Glomerular visceral epithelial cell (primary cell): ENCODE measurements around the gene NUP214.
"Not testable (repeated sequence)": the region's sequence is repeated elsewhere in the genome, so short reads cannot be mapped to it uniquely, and the experiment has no call there.

Experiments used
- DNase-seq: peaks from one replicate; pipeline ENCODE4 v3.0.0-alpha.2; 2016; ENCODE audit errors: extremely low spot score

Gene NUP214

GRCh38 chr9:131160416-131161112 is 35.2 kb downstream of the NUP214 start:
- peak; percentile 6 for DNase-seq

GRCh38 chr9:131161585-131161984 is 36.2 kb downstream of the NUP214 start:
- DNase-seq, result no peak

- no peak for DNase-seq
These were observed 37.5 kb downstream of the NUP214 start for GRCh38 chr9:131162886-131163285.

GRCh38 chr9:131165523-131165922 is 40.1 kb downstream of the NUP214 start:
- no peak for DNase-seq

- DNase-seq, result no peak
These were observed 41.8 kb downstream of the NUP214 start for GRCh38 chr9:131167146-131167692.

- DNase-seq, result no peak
These were observed 42.5 kb downstream of the NUP214 start for GRCh38 chr9:131167936-131168335.

GRCh38 chr9:131169563-131170240 is 44.3 kb downstream of the NUP214 start:
- no peak for DNase-seq

- no peak for DNase-seq
These were observed 48.6 kb downstream of the NUP214 start for GRCh38 chr9:131173995-131174394.

GRCh38 chr9:131174681-131175239 is 49.4 kb downstream of the NUP214 start:
- no peak for DNase-seq

- DNase-seq, result no peak
These were observed 52.5 kb downstream of the NUP214 start for GRCh38 chr9:131177898-131178297.

- DNase-seq, result peak; percentile 54
These were observed 53.0 kb downstream of the NUP214 start for GRCh38 chr9:131178382-131178781.

- no peak for DNase-seq
These were observed 53.5 kb downstream of the NUP214 start for GRCh38 chr9:131178926-131179325.

- peak; percentile 38 for DNase-seq
These were observed 54.3 kb downstream of the NUP214 start for GRCh38 chr9:131179561-131180219.

- peak; percentile 6 for DNase-seq
These were observed 55.1 kb downstream of the NUP214 start for GRCh38 chr9:131180454-131180853.

- DNase-seq, result no peak
These were observed 55.8 kb downstream of the NUP214 start for GRCh38 chr9:131181091-131181681.

GRCh38 chr9:131185924-131186323 is 60.5 kb downstream of the NUP214 start:
- no peak for DNase-seq

GRCh38 chr9:131186622-131187021 is 61.2 kb downstream of the NUP214 start:
- no peak for DNase-seq

- DNase-seq, result no peak
These were observed 62.6 kb downstream of the NUP214 start for GRCh38 chr9:131187957-131188356.

GRCh38 chr9:131188976-131189375 is 63.6 kb downstream of the NUP214 start:
- no peak for DNase-seq

- DNase-seq, result no peak
These were observed 64.8 kb downstream of the NUP214 start for GRCh38 chr9:131190191-131190590.

- not testable (repeated sequence) for DNase-seq
These were observed 65.6 kb downstream of the NUP214 start for GRCh38 chr9:131191032-131191431.

- DNase-seq, result no peak
These were observed 66.5 kb downstream of the NUP214 start for GRCh38 chr9:131191857-131192256.
